ENCODE results near the gene MAP3K7CL.

MAP3K7CL gene

DNA sequence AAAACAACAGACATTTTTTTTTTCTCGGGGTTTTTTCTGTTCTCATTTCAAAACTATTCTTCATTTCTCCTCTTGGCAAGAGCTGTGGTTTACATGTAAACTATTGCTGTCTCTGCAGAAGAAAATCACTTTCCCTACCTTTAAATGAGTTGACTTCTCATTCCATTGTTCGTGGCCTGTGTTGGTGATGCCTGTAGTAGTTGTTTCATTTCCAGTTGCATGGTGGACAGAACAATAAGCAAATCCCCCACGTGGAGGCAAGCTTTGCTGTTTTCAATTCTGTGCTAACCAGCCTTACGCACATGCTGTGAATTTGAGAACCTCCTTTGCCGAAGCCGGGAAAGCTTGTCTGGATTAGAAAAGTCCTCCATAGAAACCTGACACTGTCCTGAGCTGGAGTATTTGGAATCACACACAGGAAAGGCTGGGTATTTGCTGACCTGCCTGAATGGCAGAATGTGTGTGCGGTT, 26.2 kb upstream of the MAP3K7CL start:
- H3K4me1 ChIP-seq (ENCODE audit: control insufficient read depth in 1 of 2, insufficient read depth in 2 of 2, low read length in 2 of 2), result no peaks in the 10 kb centered on the region
- H3K27ac ChIP-seq (ENCODE audit: low read length), result no peak overlapping the region
- no peak overlapping the region for H3K4me3 ChIP-seq (ENCODE audit: low read depth in 1 of 2, low read length in 2 of 2)
- no peaks in the 10 kb centered on the region for H3K9me3 ChIP-seq (ENCODE audit: control insufficient read depth in 1 of 2, low read length in 2 of 2)
- H3K27me3 ChIP-seq (ENCODE audit: low read depth, low read length), result no peaks in the 10 kb centered on the region
- H3K36me3 ChIP-seq (ENCODE audit: control insufficient read depth in 1 of 2, insufficient read depth in 2 of 2, low read length in 2 of 2), result peaks cover 0 to 3% of the 10 kb centered on the region in 2 donors

DNA sequence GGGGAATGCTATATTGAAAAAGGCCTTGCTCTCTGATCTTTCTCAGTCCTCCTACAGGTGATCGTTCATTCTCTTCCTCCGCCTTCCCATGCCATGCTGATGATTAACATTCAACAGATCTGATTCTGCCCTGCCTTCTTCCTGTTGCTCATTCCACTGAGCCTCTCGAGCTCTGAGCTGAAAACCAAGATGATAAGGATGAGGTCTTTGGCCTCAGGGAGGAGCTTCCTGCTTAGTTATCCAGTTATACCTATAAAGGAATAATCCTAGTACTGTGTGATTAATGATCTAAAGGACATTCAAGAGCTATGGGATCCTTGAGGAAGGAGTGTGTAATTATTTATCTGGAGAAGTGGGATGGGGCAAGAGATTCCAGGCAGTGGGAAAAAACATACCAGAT, 25.2 kb upstream of the MAP3K7CL start:
- no peaks in the 10 kb centered on the region for H3K27me3 ChIP-seq (ENCODE audit: low read depth, low read length)
- no peak overlapping the region for H3K27ac ChIP-seq (ENCODE audit: low read length)
- H3K4me3 ChIP-seq (ENCODE audit: low read depth in 1 of 2, low read length in 2 of 2), result no peak overlapping the region
- no peaks in the 10 kb centered on the region for H3K9me3 ChIP-seq (ENCODE audit: control insufficient read depth in 1 of 2, low read length in 2 of 2)
- peaks cover 0 to 3% of the 10 kb centered on the region in 2 donors for H3K36me3 ChIP-seq (ENCODE audit: control insufficient read depth in 1 of 2, insufficient read depth in 2 of 2, low read length in 2 of 2)
- H3K4me1 ChIP-seq (ENCODE audit: control insufficient read depth in 1 of 2, insufficient read depth in 2 of 2, low read length in 2 of 2), result no peaks in the 10 kb centered on the region

DNA sequence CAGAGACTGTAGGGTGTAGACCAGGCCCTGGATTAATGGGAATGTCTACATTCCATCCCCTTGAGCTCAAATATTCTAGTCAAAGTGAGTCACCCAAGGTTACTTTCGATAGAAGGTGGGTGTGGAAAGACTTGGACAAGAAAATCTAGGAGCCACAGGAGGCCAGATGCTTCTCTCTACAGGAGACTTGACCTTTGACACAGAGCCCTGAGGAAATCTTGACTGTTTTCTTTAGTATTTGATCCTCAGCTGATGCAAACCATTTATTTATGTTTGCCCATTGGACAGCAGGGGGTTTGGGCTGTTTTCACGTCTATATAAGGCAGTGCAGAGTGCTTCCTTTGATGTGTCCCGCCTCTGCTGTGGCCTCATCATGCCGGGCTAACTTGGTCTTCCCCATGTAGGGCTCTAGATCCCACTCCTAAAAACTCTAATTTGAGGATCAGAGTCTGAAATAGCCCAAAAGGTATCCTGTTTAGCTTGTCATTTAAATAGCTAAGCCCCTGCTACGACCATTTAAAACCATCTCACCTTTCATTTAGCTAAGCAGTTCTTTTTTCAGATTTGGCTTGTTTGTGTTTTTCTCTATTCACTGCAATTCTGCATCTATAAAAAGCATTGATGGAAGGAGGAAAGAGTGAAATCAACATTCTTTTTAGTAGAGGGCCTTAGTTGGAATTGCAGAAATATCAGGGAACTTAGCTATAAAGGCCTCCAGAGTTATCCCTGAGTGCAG, 15.5 kb upstream of the MAP3K7CL start:
- no peak overlapping the region for H3K27ac ChIP-seq (ENCODE audit: low read length)
- no peaks in the 10 kb centered on the region for H3K36me3 ChIP-seq (ENCODE audit: control insufficient read depth in 1 of 2, insufficient read depth in 2 of 2, low read length in 2 of 2)
- H3K27me3 ChIP-seq (ENCODE audit: low read depth, low read length), result no peaks in the 10 kb centered on the region
- H3K9me3 ChIP-seq (ENCODE audit: control insufficient read depth in 1 of 2, low read length in 2 of 2), result no peaks in the 10 kb centered on the region
- H3K4me1 ChIP-seq (ENCODE audit: control insufficient read depth in 1 of 2, insufficient read depth in 2 of 2, low read length in 2 of 2), result no peaks in the 10 kb centered on the region
- no peak overlapping the region for H3K4me3 ChIP-seq (ENCODE audit: low read depth in 1 of 2, low read length in 2 of 2)

DNA sequence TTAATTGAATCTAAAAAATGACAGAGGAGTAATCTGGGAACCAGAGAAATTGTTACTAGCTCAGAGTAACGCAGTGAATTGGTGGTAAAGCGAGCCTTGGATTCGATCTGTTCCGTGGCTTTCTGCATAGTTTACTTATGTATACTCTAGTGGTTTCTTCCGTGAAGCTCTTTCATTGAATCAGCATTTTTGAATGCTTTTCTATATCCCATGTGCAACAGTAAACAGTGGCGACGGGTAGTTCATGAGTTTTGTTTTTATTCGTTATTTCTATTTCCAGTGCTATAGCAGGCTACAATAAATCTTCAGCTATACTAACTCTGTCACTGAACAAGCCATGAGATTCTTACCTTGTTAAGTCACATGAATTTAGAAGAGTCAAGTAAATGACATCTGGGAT, 14.5 kb upstream of the MAP3K7CL start:
- no peak overlapping the region for H3K4me3 ChIP-seq (ENCODE audit: low read depth in 1 of 2, low read length in 2 of 2)
- H3K4me1 ChIP-seq (ENCODE audit: control insufficient read depth in 1 of 2, insufficient read depth in 2 of 2, low read length in 2 of 2), result no peaks in the 10 kb centered on the region
- H3K36me3 ChIP-seq (ENCODE audit: control insufficient read depth in 1 of 2, insufficient read depth in 2 of 2, low read length in 2 of 2), result no peaks in the 10 kb centered on the region
- no peak overlapping the region for H3K27ac ChIP-seq (ENCODE audit: low read length)
- no peaks in the 10 kb centered on the region for H3K27me3 ChIP-seq (ENCODE audit: low read depth, low read length)
- no peaks in the 10 kb centered on the region for H3K9me3 ChIP-seq (ENCODE audit: control insufficient read depth in 1 of 2, low read length in 2 of 2)

DNA sequence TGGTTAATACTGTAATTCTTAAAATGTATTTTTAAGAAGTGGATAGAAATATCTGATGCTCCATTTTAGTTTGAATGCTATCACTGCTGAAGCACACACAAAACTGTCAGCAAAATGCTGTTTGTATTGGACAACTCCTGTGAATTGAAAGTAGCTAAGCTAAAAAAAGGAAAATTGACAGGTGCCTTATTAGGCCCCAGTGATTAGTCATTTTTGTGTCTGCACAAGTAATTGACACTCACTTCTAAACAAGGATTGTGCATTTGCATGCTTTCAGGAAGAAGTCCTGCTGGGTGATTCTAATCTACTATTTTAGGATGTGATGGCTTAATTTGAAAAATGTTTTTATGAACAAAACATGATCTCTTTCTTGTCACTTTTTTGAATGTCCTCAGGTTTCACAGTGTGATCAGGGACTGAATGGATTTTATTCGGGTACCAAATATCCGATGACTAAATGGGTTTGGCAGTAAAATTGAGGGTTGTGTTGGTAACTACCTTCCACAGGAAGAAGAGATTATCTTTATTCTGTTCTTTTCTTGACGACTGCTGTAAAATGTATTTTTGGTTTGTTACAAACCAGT, 13.0 kb upstream of the MAP3K7CL start:
- Histone ChIP-seq H3K27ac (ENCODE audit: low read length) (no peak overlapping the region), H3K4me3 (ENCODE audit: low read depth in 1 of 2, low read length in 2 of 2) (no peak overlapping the region), H3K36me3 (ENCODE audit: control insufficient read depth in 1 of 2, insufficient read depth in 2 of 2, low read length in 2 of 2) (peaks cover 0 to 4% of the 10 kb centered on the region in 2 donors), H3K27me3 (ENCODE audit: low read depth, low read length) (no peaks in the 10 kb centered on the region), H3K9me3 (ENCODE audit: control insufficient read depth in 1 of 2, low read length in 2 of 2) (no peaks in the 10 kb centered on the region), H3K4me1 (ENCODE audit: control insufficient read depth in 1 of 2, insufficient read depth in 2 of 2, low read length in 2 of 2) (no peaks in the 10 kb centered on the region)

DNA sequence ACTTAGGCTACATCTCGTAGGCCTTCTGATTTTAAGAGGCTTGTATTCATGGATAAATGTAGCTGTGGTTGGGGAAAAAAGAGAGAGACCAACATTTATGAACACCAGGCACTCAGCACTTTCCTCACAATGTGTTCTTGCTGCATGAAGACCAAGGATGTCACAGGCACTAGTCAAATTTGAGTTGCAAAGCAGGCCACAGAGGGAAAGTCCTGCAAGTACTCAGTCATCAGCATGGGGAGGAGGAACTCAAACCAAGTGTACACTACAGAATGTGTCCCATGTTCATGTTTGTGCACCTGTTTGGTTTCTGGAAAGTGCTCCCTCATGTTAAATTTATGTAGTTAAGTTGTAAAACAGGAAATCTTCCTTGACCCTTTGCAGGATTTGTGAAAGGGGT, 8.7 kb upstream of the MAP3K7CL start:
- Histone ChIP-seq H3K36me3 (ENCODE audit: control insufficient read depth in 1 of 2, insufficient read depth in 2 of 2, low read length in 2 of 2) (peaks cover 0 to 5% of the 10 kb centered on the region in 2 donors), H3K4me1 (ENCODE audit: control insufficient read depth in 1 of 2, insufficient read depth in 2 of 2, low read length in 2 of 2) (no peaks in the 10 kb centered on the region), H3K27ac (ENCODE audit: low read length) (no peak overlapping the region), H3K27me3 (ENCODE audit: low read depth, low read length) (no peaks in the 10 kb centered on the region), H3K4me3 (ENCODE audit: low read depth in 1 of 2, low read length in 2 of 2) (no peak overlapping the region), H3K9me3 (ENCODE audit: control insufficient read depth in 1 of 2, low read length in 2 of 2) (no peaks in the 10 kb centered on the region)

DNA sequence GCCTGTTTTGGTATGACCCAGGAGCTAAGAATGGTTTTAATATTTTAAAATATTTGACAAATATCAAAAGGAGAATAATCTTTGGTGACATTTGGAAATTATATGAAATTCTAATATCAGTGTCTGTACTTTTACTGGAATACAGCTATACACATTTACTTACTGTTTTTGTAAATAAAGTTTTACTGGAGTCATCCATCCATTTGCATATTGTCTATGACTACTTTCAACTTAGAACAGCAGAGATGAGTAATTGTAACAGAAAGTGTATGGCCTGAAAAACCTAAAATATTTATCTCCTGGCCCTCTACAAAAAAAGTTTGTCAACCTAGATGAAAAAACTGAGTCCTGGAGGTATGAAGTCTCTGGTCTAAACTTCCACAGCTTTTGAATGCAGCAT, 5.8 kb upstream of the MAP3K7CL start:
- no peak overlapping the region for H3K4me3 ChIP-seq (ENCODE audit: low read depth in 1 of 2, low read length in 2 of 2)
- H3K27me3 ChIP-seq (ENCODE audit: low read depth, low read length), result no peaks in the 10 kb centered on the region
- no peaks in the 10 kb centered on the region for H3K4me1 ChIP-seq (ENCODE audit: control insufficient read depth in 1 of 2, insufficient read depth in 2 of 2, low read length in 2 of 2)
- H3K27ac ChIP-seq (ENCODE audit: low read length), result no peak overlapping the region
- peaks cover 0 to 5% of the 10 kb centered on the region in 2 donors for H3K36me3 ChIP-seq (ENCODE audit: control insufficient read depth in 1 of 2, insufficient read depth in 2 of 2, low read length in 2 of 2)
- H3K9me3 ChIP-seq (ENCODE audit: control insufficient read depth in 1 of 2, low read length in 2 of 2), result peaks cover 0 to 4% of the 10 kb centered on the region in 2 donors

DNA sequence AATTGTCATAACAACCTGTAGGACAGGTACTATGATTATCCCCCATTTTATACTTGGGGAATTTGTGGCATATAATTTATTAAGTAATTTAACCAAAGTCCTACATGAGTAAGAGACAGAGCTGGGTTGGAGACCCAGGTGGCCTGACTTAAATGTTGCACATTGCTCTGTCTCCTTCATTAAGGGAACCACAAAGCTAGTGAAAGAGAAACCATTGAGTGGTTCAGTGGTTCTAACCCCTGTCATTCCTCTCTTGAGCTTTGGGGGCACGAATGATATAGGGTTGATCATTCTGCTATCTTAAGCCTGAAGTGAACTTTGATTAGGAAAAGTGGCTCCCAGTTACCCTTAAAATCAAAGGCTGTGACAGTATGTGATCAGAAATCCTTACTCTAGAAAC, 5.3 kb upstream of the MAP3K7CL start:
- H3K36me3 ChIP-seq (ENCODE audit: control insufficient read depth in 1 of 2, insufficient read depth in 2 of 2, low read length in 2 of 2), result peaks cover 0 to 5% of the 10 kb centered on the region in 2 donors
- H3K4me3 ChIP-seq (ENCODE audit: low read depth in 1 of 2, low read length in 2 of 2), result no peak overlapping the region
- no peak overlapping the region for H3K27ac ChIP-seq (ENCODE audit: low read length)
- H3K4me1 ChIP-seq (ENCODE audit: control insufficient read depth in 1 of 2, insufficient read depth in 2 of 2, low read length in 2 of 2), result no peaks in the 10 kb centered on the region
- H3K27me3 ChIP-seq (ENCODE audit: low read depth, low read length), result no peaks in the 10 kb centered on the region
- peaks cover 0 to 4% of the 10 kb centered on the region in 2 donors for H3K9me3 ChIP-seq (ENCODE audit: control insufficient read depth in 1 of 2, low read length in 2 of 2)

DNA sequence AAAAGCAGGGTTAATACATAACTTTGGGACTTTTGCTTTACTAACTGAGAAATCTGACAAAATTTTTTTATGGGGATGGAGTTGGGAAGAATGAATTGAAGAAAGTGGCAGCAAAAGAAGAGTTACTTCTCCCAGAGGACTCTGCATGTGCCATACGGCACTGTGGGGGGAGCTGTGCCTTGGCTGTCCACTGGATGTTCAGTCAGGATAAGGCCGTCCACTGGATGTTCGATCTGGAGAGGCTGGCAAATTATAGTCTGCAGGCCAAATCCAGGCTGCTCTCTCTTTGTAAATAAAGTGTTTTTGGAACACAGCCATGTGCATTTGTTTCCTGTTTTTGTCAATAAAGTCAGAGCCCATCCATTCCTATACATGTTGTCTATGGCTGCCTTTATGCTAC, 4.5 kb upstream of the MAP3K7CL start:
- no peaks in the 10 kb centered on the region for H3K27me3 ChIP-seq (ENCODE audit: low read depth, low read length)
- H3K27ac ChIP-seq (ENCODE audit: low read length), result no peak overlapping the region

DNA sequence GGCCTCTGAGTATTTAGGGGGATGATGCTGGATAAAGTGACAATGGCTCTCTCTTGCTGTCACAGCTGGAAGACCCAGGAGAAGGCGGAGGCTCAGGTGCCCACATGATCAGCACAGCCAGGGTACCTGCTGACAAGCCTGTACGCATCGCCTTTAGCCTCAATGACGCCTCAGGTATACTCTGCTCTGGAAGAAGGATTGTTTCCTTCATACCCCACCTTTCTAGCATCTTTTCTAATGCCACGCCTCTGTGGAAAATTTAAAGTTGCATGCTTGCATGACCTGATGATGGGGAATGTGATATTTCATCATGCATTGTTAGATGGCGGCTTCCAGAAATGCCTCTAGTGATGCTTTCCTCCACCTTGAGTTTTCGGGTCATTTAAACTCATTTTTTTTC, 2.8 kb downstream of the MAP3K7CL start:
- Histone ChIP-seq H3K4me1 (ENCODE audit: control insufficient read depth in 1 of 2, insufficient read depth in 2 of 2, low read length in 2 of 2) (no peaks in the 10 kb centered on the region), H3K36me3 (ENCODE audit: control insufficient read depth in 1 of 2, insufficient read depth in 2 of 2, low read length in 2 of 2) (no peaks in the 10 kb centered on the region), H3K27ac (ENCODE audit: low read length) (no peak overlapping the region)

More for the DNA sequence above, 4.5 kb upstream of the MAP3K7CL start:
- Histone ChIP-seq H3K4me1 (ENCODE audit: control insufficient read depth in 1 of 2, insufficient read depth in 2 of 2, low read length in 2 of 2) (no peaks in the 10 kb centered on the region), H3K9me3 (ENCODE audit: control insufficient read depth in 1 of 2, low read length in 2 of 2) (peaks cover 0 to 4% of the 10 kb centered on the region in 2 donors), H3K4me3 (ENCODE audit: low read depth in 1 of 2, low read length in 2 of 2) (no peak overlapping the region), H3K36me3 (ENCODE audit: control insufficient read depth in 1 of 2, insufficient read depth in 2 of 2, low read length in 2 of 2) (peaks cover 0 to 5% of the 10 kb centered on the region in 2 donors)

DNA sequence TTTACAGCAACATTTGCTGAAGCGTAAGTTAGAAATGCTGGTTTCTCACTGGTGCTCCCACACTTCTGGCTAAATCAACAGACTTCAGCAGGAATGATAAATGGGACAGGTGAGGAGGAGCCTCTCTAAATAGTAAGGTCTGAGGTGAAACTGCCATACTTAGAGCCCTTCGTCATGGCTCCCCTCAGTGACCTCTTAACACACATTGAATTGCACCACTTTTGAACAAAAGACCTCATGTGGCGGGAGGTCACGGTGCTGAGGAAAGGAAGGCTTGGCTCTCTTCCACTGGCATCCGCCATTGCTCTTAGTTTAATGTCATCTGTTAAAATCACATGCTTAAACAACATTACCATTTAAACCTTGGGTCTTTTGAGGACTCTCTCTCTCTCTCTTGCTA, 3.4 kb downstream of the MAP3K7CL start:
- H3K4me3 ChIP-seq (ENCODE audit: low read depth in 1 of 2, low read length in 2 of 2), result no peak overlapping the region
- no peak overlapping the region for H3K27ac ChIP-seq (ENCODE audit: low read length)
- H3K4me1 ChIP-seq (ENCODE audit: control insufficient read depth in 1 of 2, insufficient read depth in 2 of 2, low read length in 2 of 2), result no peaks in the 10 kb centered on the region
- no peaks in the 10 kb centered on the region for H3K36me3 ChIP-seq (ENCODE audit: control insufficient read depth in 1 of 2, insufficient read depth in 2 of 2, low read length in 2 of 2)
- peaks cover 0 to 4% of the 10 kb centered on the region in 2 donors for H3K9me3 ChIP-seq (ENCODE audit: control insufficient read depth in 1 of 2, low read length in 2 of 2)
- no peaks in the 10 kb centered on the region for H3K27me3 ChIP-seq (ENCODE audit: low read depth, low read length)

More for the DNA sequence above, 2.8 kb downstream of the MAP3K7CL start:
- peaks cover 0 to 4% of the 10 kb centered on the region in 2 donors for H3K9me3 ChIP-seq (ENCODE audit: control insufficient read depth in 1 of 2, low read length in 2 of 2)
- H3K4me3 ChIP-seq (ENCODE audit: low read depth in 1 of 2, low read length in 2 of 2), result no peak overlapping the region
- H3K27me3 ChIP-seq (ENCODE audit: low read depth, low read length), result no peaks in the 10 kb centered on the region

Data from muscle layer of duodenum (tissue), 2 donors.